Measurements from ENCODE around the gene H6PD.

Gene H6PD

GRCh38 chr1:9292361-9293240 lies 58.0 kb downstream of the H6PD start, which contains the start of gene SPSB1:
TSS of gene SPSB1 (plus strand) at chr1:9292894. CDS start at chr1:9355892, 62,998 bp downstream.
- H3K4me3 ChIP-seq (replicated peaks; ENCODE audit: insufficient read depth, low read length) = peak within 1 kb of the TSS; percentile 48
- no peak within 1 kb of the TSS for H3K27ac ChIP-seq (replicated peaks)
- peaks cover 2% of the 10 kb centered on the region for H3K27me3 ChIP-seq (ENCODE audit: insufficient read depth, poor library complexity, severe bottlenecking)
- no peak for TF ChIP-seq REST (IDR thresholded peaks at IDR 0.05; ENCODE audit: insufficient replicate concordance, low read depth)
- TF ChIP-seq CTCF (IDR thresholded peaks at IDR 0.05; ENCODE audit: insufficient read depth, low read length) = no peak
- no peak for TF ChIP-seq POLR2AphosphoS5 (IDR thresholded peaks at IDR 0.05; ENCODE audit: low read depth)
- no peak for TF ChIP-seq GABPA (IDR thresholded peaks at IDR 0.05; ENCODE audit: low read depth)
- peak; percentile 41 to 61 for DNase-seq (ENCODE audit: low read depth in 1 of 2, low spot score in 1 of 2)

- DNase-seq (ENCODE audit: low read depth in 1 of 2, low spot score in 1 of 2) = no peak
- H3K4me3 ChIP-seq (replicated peaks; ENCODE audit: insufficient read depth, low read length) = peak overlapping the region; percentile 48
- peaks cover 2% of the 10 kb centered on the region for H3K27me3 ChIP-seq (ENCODE audit: insufficient read depth, poor library complexity, severe bottlenecking)
- H3K27ac ChIP-seq (replicated peaks) = no peak overlapping the region
- no peak for TF ChIP-seq GABPA (IDR thresholded peaks at IDR 0.05; ENCODE audit: low read depth)
- no peak for TF ChIP-seq POLR2AphosphoS5 (IDR thresholded peaks at IDR 0.05; ENCODE audit: low read depth)
- TF ChIP-seq CTCF (IDR thresholded peaks at IDR 0.05; ENCODE audit: insufficient read depth, low read length) = no peak
- TF ChIP-seq REST (IDR thresholded peaks at IDR 0.05; ENCODE audit: insufficient replicate concordance, low read depth) = no peak
- no peak for TF ChIP-seq SPI1 (IDR thresholded peaks at IDR 0.05; ENCODE audit: borderline replicate concordance, low read depth)
Measured at GRCh38 chr1:9293241-9293532, 58.6 kb downstream of the H6PD start.

GRCh38 chr1:9293533-9294404 lies 59.2 kb downstream of the H6PD start:
- TF ChIP-seq REST (IDR thresholded peaks at IDR 0.05; ENCODE audit: insufficient replicate concordance, low read depth) = no peak
- TF ChIP-seq GABPA (IDR thresholded peaks at IDR 0.05; ENCODE audit: low read depth) = no peak
- TF ChIP-seq CTCF (IDR thresholded peaks at IDR 0.05; ENCODE audit: insufficient read depth, low read length) = no peak
- TF ChIP-seq POLR2AphosphoS5 (IDR thresholded peaks at IDR 0.05; ENCODE audit: low read depth) = no peak
- no peak for TF ChIP-seq SPI1 (IDR thresholded peaks at IDR 0.05; ENCODE audit: borderline replicate concordance, low read depth)
- peak overlapping the region; percentile 48 for H3K4me3 ChIP-seq (replicated peaks; ENCODE audit: insufficient read depth, low read length)
- H3K27ac ChIP-seq (replicated peaks) = no peak overlapping the region
- H3K27me3 ChIP-seq (ENCODE audit: insufficient read depth, poor library complexity, severe bottlenecking) = peaks cover 2% of the 10 kb centered on the region
- no peak for DNase-seq (ENCODE audit: low read depth in 1 of 2, low spot score in 1 of 2)
